CD4-positive, alpha-beta T cell (primary cell): ENCODE data around the gene CACNA1E. TPM values are rescaled to one million over a fixed set of nuclear protein-coding genes. Genes with fewer than 3 reads are reported as not detected.

Experiments used
- ATAC-seq: fragments of 200-7000 bp; cut with Tn5 transposase; one replicate; pipeline ENCODE4 v1.10.0; 2022; ENCODE audit warnings: mild to moderate bottlenecking; ENCODE audit not compliant: poor library complexity
- CTCF ChIA-PET: fragments of 350-600 bp; sonication (Branson Sonifier 250); formaldehyde crosslinking; loops from one replicate; lab custom pipeline; 2021; ENCODE audit warnings: antibody characterized with exemption, inconsistent platforms; lab: Charles Lee
- POLR2A ChIA-PET: fragments of 350-600 bp; sonication (Branson Sonifier 250); formaldehyde crosslinking; loops from one replicate; lab custom pipeline; 2021; ENCODE audit warnings: antibody characterized with exemption, inconsistent platforms; lab: Charles Lee
- DNase-seq, 14 experiments: peaks; one replicate each; pipeline ENCODE4 v3.0.0-alpha.2; 2013 to 2020; ENCODE audit warnings: mixed read lengths in 2 of 14
- H3K27ac ChIP-seq, 2 donors: one replicate each; pipeline versions ENCODE4 v1.5.1 to v1.7.0; 2013; ENCODE audit warnings: low read length in 2 of 2, low read depth in 1 of 2, mild to moderate bottlenecking in 1 of 2
- H3K27me3 ChIP-seq, 2 experiments: 1 replicate in 1 of 2; 2 replicates in 1 of 2; pipeline versions ENCODE4 v1.6.1 to v1.7.0; 2013; ENCODE audit warnings: low read length in 2 of 2, control low read depth in 1 of 2, mild to moderate bottlenecking in 1 of 2, moderate library complexity in 1 of 2; ENCODE audit not compliant: insufficient read depth in 2 of 2, control insufficient read depth in 1 of 2
- H3K36me3 ChIP-seq: one replicate; pipeline ENCODE4 v1.6.1; 2013; ENCODE audit warnings: low read length, control low read depth; ENCODE audit not compliant: insufficient read depth
- H3K4me1 ChIP-seq: one replicate; pipeline ENCODE4 v1.6.1; 2013; ENCODE audit warnings: low read length, control low read depth; ENCODE audit not compliant: insufficient read depth
- H3K4me3 ChIP-seq: one replicate; pipeline ENCODE4 v1.5.1; 2013; ENCODE audit warnings: mild to moderate bottlenecking, low read length, moderate library complexity
- H3K9me3 ChIP-seq, 2 experiments: 1 replicate in 1 of 2; 2 replicates in 1 of 2; pipeline versions ENCODE4 v1.6.1 to v1.7.0; 2013; ENCODE audit warnings: low read length in 2 of 2, mild to moderate bottlenecking in 2 of 2, control low read depth in 1 of 2, moderate library complexity in 1 of 2; ENCODE audit not compliant: control insufficient read depth in 1 of 2, insufficient read depth in 1 of 2
- H3K27ac Mint-ChIP-seq: one replicate; pipeline ENCODE4 v1.8.0; 2020; ENCODE audit warnings: mixed read lengths
- H3K27me3 Mint-ChIP-seq: one replicate; pipeline ENCODE4 v1.8.0; 2021; ENCODE audit warnings: mixed read lengths
- H3K36me3 Mint-ChIP-seq: one replicate; pipeline ENCODE4 v1.8.0; 2021; ENCODE audit warnings: low read depth, mixed read lengths
- H3K4me1 Mint-ChIP-seq: one replicate; pipeline ENCODE4 v1.8.0; 2021; ENCODE audit warnings: low read depth, mixed read lengths
- H3K4me3 Mint-ChIP-seq: one replicate; pipeline ENCODE4 v1.8.0; 2020; ENCODE audit warnings: mild to moderate bottlenecking, mixed read lengths
- H3K9me3 Mint-ChIP-seq: one replicate; pipeline ENCODE4 v1.8.0; 2020; ENCODE audit warnings: mixed read lengths
- intact Hi-C, 2 experiments: fragments of 100-400 bp; cut with DNase I in 1 of 2; cut with micrococcal nuclease in 1 of 2; formaldehyde crosslinking; loops; one replicate each; pipeline versions ENCODE4 v1.15.1 to v1.9.0; 2023 to 2025; cut with DNase I, micrococcal nuclease
- total RNA-seq, 174 experiments: library from RNA in 2 of 174; stranded (reverse) in 2 of 174; gene quantifications; one replicate each; pipeline ENCODE4 v1.2.3 and lab custom pipeline; 2021 to 2026
- TF ChIP-seq, protein P1 (sequence below): fragments of 200-600 bp; IDR thresholded peaks from one replicate; pipeline ENCODE4 v1.8.0; 2022; ENCODE audit warnings: antibody characterized with exemption, mild to moderate bottlenecking

CACNA1E gene
- total RNA-seq, 2 experiments from 2014 or later: not detected

- DNase-seq: no peak
- intact Hi-C loops: no loop called here
- Mint-ChIP-seq H3K27me3 (peaks cover 23% of the 10 kb centered on the region), H3K27ac (no peak overlapping the region), H3K9me3 (peaks cover 3% of the 10 kb centered on the region), H3K4me3 (no peak overlapping the region), H3K36me3 (no peaks in the 10 kb centered on the region), H3K4me1 (no peaks in the 10 kb centered on the region)
- TF ChIP-seq, protein P1, sequence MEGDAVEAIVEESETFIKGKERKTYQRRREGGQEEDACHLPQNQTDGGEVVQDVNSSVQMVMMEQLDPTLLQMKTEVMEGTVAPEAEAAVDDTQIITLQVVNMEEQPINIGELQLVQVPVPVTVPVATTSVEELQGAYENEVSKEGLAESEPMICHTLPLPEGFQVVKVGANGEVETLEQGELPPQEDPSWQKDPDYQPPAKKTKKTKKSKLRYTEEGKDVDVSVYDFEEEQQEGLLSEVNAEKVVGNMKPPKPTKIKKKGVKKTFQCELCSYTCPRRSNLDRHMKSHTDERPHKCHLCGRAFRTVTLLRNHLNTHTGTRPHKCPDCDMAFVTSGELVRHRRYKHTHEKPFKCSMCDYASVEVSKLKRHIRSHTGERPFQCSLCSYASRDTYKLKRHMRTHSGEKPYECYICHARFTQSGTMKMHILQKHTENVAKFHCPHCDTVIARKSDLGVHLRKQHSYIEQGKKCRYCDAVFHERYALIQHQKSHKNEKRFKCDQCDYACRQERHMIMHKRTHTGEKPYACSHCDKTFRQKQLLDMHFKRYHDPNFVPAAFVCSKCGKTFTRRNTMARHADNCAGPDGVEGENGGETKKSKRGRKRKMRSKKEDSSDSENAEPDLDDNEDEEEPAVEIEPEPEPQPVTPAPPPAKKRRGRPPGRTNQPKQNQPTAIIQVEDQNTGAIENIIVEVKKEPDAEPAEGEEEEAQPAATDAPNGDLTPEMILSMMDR: no peak
- ChIA-PET POLR2A (no interaction called here), CTCF (no interaction called here)
- Histone ChIP-seq H3K27me3 (peaks cover 0 to 15% of the 10 kb centered on the region in 2 experiments), H3K4me1 (no peaks in the 10 kb centered on the region), H3K9me3 (peaks cover 0 to 4% of the 10 kb centered on the region in 2 experiments), H3K36me3 (no peaks in the 10 kb centered on the region), H3K27ac (no peak overlapping the region), H3K4me3 (no peak overlapping the region)
- ATAC-seq: no peak
Observed at GRCh38 chr1:181664543-181664942, 181.2 kb downstream of the CACNA1E start.

DNA sequence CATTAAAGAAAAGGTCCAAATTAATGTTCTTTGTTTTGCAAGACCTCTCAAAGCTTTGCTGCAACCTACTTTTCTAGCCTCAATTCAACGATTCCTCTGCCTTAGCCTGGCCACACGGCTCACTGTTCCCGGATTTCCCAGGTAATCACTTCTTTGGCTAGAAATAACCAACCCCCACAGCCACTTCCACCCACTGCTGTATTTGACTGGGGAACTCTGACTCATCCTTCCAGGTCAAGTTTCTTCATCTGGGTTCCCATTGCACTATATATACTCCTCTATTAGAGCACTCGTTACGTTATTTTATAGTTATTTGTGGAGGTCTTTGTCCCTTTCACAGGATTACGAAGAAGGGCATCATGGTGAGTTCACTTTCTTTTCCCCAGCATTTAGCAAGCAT, 185.9 kb downstream of the CACNA1E start:
- ChIA-PET POLR2A (interaction anchor here (0.7 kb wide), 1 partner anchor 429 kb away, joined by 3 read pairs; no protein-coding TSS in a partner anchor), CTCF (no interaction called here)
- DNase-seq (no peak), ATAC-seq (no peak)
- no peak overlapping the region for H3K27ac ChIP-seq
- no peak overlapping the region for H3K4me3 ChIP-seq
- no peaks in the 10 kb centered on the region for H3K36me3 ChIP-seq
- H3K9me3 ChIP-seq: no peaks in the 10 kb centered on the region
- no peak overlapping the region for H3K27ac Mint-ChIP-seq
- intact Hi-C loops: no loop called here
- no peaks in the 10 kb centered on the region for H3K9me3 Mint-ChIP-seq
- H3K27me3 Mint-ChIP-seq: peaks cover 37% of the 10 kb centered on the region
- no peak overlapping the region for H3K4me3 Mint-ChIP-seq
- TF ChIP-seq, protein P1: no peak
- H3K4me1 ChIP-seq: no peaks in the 10 kb centered on the region
- peaks cover 4% of the 10 kb centered on the region in 2 experiments for H3K27me3 ChIP-seq
- H3K36me3 Mint-ChIP-seq: no peaks in the 10 kb centered on the region
- H3K4me1 Mint-ChIP-seq: no peaks in the 10 kb centered on the region

DNA sequence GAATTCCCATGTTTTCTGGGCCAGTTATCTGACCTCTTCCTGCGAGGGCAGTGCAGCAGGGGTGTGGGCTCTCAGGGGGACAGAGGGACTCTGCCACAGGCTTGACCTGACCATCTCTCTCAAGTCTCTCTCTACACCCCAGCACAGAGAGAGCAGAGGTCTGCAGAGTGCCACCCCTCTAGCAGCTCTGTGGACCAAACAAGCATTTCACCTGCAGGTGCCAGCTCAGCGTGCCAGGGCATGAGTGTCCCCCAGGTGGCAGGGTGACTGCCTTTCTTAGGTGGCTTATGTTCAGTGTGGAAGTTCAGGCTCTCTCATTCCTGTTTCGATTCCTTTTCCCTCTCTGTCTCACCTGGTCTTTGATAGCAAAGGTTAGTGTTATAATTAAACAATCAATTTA, 191.3 kb downstream of the CACNA1E start:
- H3K36me3 Mint-ChIP-seq: no peaks in the 10 kb centered on the region

More for the DNA sequence above, 191.3 kb downstream of the CACNA1E start:
- Mint-ChIP-seq H3K27ac (no peak overlapping the region), H3K9me3 (no peaks in the 10 kb centered on the region), H3K27me3 (peaks cover 36% of the 10 kb centered on the region), H3K4me1 (no peaks in the 10 kb centered on the region), H3K4me3 (no peak overlapping the region)
- intact Hi-C loops: loop anchor here in 1 of 2 experiments (5.0 kb wide), 1 partner anchor 487 kb away; no protein-coding TSS in a partner anchor
- Histone ChIP-seq H3K27ac (no peak overlapping the region), H3K4me1 (no peaks in the 10 kb centered on the region), H3K36me3 (no peaks in the 10 kb centered on the region), H3K27me3 (peaks cover 5 to 13% of the 10 kb centered on the region in 2 experiments), H3K4me3 (no peak overlapping the region), H3K9me3 (no peaks in the 10 kb centered on the region)
- no peak for ATAC-seq
- ChIA-PET CTCF (no interaction called here), POLR2A (no interaction called here)
- DNase-seq: no peak
- TF ChIP-seq, protein P1: no peak
